Renal cortical epithelial cell (primary cell): Measurements from ENCODE around the gene LYZ. TPM values are rescaled to one million over a fixed set of nuclear protein-coding genes. Genes with fewer than 3 reads are reported as not detected.

ENCODE experiments used
- DNase-seq: peaks from one replicate; pipeline ENCODE4 v3.0.0-alpha.2; 2011; ENCODE audit warnings: low read depth
- total RNA-seq: library from RNA; depleted of rRNA; stranded (reverse); fragments of >200 nt; gene quantifications from 2 replicates; pipeline ENCODE4 v1.2.3, GENCODE V29; 2014

The LYZ gene
- total RNA-seq, 1 donor from 2014 or later, result not detected

DNA sequence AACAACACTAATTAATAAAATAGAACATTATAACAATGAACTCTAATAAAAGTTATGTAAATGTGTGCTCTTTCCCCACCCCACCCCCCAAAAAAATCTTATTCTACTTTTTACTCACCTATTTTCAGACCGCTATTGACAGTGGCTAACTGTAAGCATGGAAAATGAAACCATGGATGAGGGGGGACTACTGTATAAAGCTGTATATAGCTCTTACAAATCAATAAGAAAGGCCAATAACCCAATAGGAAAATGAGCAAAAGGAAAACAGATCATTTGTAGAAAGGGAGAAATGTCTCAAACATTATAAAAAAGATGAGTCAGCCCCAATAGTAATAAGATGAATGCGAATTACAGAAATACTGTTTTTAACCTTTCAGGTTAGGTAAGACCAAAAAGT is 38.7 kb downstream of the LYZ start:
- no peak for DNase-seq

DNA sequence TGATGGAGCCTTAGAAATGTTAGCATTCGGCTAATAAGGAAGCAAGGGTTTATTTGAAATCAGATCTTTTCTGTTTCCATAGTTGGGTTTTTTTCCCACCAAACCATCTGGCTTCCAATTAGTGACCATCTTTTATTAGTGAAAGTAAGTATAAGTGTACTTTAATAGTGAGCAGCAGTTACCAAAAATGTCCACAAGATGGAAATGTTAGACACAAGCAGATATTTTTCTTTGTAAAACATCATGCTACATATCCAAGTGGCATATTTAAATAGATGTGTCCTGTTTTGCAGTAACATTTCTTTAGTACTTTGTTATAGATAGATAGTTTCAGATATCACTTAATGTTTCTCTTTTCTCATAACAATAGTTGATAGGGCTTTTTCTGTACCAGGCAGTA is 40.2 kb downstream of the LYZ start:
- DNase-seq, result peak; percentile 77

DNA sequence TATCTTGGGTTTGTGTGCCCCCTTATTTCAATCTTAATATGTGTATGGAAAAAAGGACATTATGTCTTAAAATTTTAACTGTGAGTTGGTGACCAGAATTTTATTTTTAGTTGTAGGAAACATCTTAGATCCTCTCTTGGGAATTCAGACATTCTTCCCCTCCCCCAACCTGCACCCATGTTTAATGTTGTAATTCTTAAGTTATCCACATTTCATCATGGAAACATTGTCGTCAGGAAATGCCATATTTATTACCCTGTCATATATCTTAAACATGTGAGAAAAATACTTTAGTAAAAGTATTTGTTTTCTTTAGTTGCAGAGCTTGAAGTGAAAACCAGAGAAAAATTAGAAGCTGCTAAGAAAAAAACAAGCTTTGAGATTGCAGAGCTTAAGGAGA is 41.6 kb downstream of the LYZ start:
- DNase-seq, result no peak

DNA sequence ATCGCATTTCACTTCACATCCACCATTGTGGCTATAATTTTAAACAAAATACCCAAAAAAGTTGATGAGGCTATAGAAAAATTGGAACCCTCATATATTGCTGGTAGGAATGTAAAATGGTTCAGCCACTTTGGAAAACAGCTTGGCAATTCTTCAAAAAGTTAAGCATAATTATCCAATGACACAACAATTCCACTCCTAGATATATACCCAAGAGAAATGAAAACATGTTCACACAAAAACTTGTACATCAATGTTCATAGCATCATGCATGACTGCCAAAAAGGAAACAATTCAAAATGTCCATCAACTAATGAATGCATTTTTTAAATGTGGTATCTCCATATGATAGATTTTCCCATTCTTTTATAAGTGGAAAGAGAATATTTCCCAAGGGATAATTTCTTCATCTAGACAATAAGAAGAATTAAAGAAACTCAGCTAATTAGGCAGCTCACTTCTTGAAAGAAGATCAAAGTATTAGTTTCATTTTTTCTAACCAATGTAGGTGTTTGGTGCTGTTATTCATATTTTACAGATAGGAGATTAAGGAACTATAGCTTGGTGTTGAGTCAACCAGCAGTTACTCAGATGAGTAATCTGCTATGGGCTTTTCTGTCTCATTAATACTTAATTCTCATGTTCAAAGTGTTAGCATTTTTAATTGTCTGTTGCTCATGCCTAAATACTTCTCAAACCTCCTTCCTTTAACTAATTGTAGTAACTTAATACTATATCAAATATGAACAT is 44.2 kb downstream of the LYZ start:
- no peak for DNase-seq

DNA sequence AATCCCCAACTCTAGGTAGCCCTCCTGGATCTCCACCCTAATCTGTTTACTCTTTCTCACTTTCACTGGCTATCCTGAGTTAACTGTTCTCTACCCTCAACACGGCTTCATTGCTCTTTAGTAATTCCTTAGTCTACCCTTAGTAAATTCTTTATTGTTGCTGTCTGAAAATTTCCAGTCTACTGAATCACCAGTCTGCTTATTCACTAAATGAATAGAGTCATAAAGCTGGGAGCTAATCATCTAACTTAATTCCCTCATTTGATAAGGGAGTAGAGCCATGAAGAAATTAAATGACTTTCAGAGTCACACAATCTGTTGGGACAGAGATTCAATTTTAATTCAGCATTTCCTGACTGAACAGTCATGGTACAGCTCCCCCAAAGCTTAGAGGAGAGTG is 47.9 kb downstream of the LYZ start:
- DNase-seq, result peak; percentile 48

DNA sequence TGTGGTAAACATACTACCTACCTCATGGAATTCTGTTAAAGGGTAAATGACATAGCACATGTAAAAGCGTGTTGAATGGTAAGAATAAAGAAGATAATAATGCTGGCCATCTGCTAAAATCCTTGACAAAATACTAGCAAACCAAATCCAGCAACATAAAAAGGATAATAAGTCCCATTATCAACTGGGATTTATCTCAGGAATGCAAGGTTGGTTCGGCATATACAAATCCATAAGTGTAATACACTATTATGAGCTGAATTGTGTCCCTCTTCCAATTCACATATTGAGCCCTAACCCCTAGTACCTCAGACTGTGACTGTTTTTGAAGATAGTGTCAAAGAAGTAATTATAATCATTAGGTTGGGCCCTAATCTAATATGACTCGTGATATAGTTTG is 48.8 kb downstream of the LYZ start:
- DNase-seq, result no peak

DNA sequence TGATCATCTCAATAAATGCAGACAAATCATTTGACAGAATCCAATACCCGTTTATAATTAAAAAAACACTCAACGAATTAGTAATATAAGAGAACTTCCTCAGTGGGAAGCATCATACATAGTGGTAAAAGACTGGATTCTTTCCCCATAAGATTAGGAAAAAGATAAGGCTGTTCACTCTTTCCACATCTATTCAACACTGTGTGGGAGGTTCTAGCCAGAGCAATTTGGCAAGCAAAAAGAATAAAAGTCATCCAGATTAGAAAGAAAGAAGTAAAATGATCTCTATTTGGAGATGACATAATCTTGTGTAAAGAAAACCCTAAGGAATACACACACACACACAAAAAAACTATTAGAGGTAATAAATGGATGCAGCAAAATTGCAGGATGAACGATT is 49.8 kb downstream of the LYZ start:
- no peak for DNase-seq

DNA sequence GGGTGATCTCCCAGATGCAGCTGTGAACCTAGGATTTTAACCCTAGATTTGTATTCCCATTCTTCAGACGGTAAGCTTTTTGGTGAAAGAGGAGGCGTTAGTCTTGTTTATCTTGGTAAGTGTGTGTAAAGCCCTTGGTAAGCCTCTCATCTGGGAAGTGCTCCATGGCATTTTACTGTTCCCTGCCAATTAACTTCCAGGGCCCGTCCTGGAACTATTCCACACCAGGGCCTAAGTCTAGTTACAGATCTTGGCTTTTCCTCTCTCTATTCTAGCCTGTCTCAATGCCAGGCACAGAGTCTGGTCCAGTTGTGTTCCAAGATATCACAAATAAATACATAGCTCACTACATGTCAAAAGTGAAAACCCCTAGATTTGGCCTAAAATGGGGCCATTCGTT is 53.8 kb downstream of the LYZ start:
- DNase-seq, result no peak

Other genes starting within 250 kb of the LYZ start
- gene CPSF6, start 108.8 kb upstream of the LYZ start, total RNA-seq, result 15.5 and 30.2 TPM in 2 replicates
- 17.0 and 34.0 TPM in 2 replicates for gene YEATS4, start 11.4 kb downstream of the LYZ start, total RNA-seq
- gene FRS2, start 122.0 kb downstream of the LYZ start, total RNA-seq, result 47.9 and 73.7 TPM in 2 replicates
- gene CCT2, start 237.1 kb downstream of the LYZ start, total RNA-seq, result 284 and 471 TPM in 2 replicates